Psoas muscle (tissue), 8 donors: ENCODE results near the gene LANCL1. TPM values are rescaled to one million over a fixed set of nuclear protein-coding genes. Genes with fewer than 3 reads are reported as not detected.

Source experiments
- ATAC-seq, 4 donors: fragments of 200-7000 bp; cut with Tn5 transposase; one replicate each; pipeline ENCODE4 v1.9.1; 2020; ENCODE audit warnings: moderate library complexity in 3 of 4, mild to moderate bottlenecking in 2 of 4
- DNase-seq, 2 donors: peaks; one replicate each; pipeline ENCODE4 v3.0.0-alpha.2; 2020
- H3K27ac ChIP-seq: fragments of 200-600 bp; one replicate; pipeline ENCODE4 v1.8.0; 2022
- H3K27me3 ChIP-seq, 3 donors: fragments of 200-600 bp in 1 of 3; one replicate each; pipeline versions ENCODE4 v1.6.1 to v1.8.0; 2013 to 2022; ENCODE audit warnings: low read length in 2 of 3, mild to moderate bottlenecking in 2 of 3, moderate library complexity in 1 of 3; ENCODE audit not compliant: insufficient read depth in 3 of 3
- H3K36me3 ChIP-seq, 2 donors: fragments of 200-600 bp in 1 of 2; one replicate each; pipeline versions ENCODE4 v1.6.1 to v1.8.0; 2013 to 2022; ENCODE audit warnings: low read depth in 1 of 2, mild to moderate bottlenecking in 1 of 2, moderate library complexity in 1 of 2; ENCODE audit not compliant: insufficient read depth in 1 of 2
- H3K4me1 ChIP-seq: fragments of 200-600 bp; one replicate; pipeline ENCODE4 v1.8.0; 2022
- H3K4me3 ChIP-seq: fragments of 200-600 bp; one replicate; pipeline ENCODE4 v1.8.0; 2022; ENCODE audit warnings: mild to moderate bottlenecking
- H3K9me3 ChIP-seq: fragments of 200-600 bp; one replicate; pipeline ENCODE4 v1.8.0; 2022
- WGBS, 3 donors: extraction: QIAGEN DNeasy Blood & Tissue Kit; methylation state at CpG; one replicate each; pipeline versions ENCODE4 v1.1.6 to v1.1.7; 2013; 5-methylcytosine and 5-hydroxymethylcytosine counted together
- intact Hi-C, 2 donors: fragments of 100-400 bp; cut with DNase I; formaldehyde crosslinking; loops; one replicate each; pipeline versions ENCODE4 v1.11.0 to v1.14.2; 2022
- polyA plus RNA-seq, 3 donors: library from polyadenylated mRNA; stranded (reverse); fragments of 200-250 nt; gene quantifications; one replicate each; pipeline ENCODE4 v1.2.3, GENCODE V29; 2013
- total RNA-seq, 4 donors: library from RNA; stranded (reverse); fragmentation: NEBNext Ultra II Directional in 2 of 4; extraction: Animal tissue kit (Norgen Biotek cat#: 25700) in 2 of 4; gene quantifications; one replicate each; pipeline versions ENCODE4 v1.2.1 to v1.2.4, GENCODE V29; 2021 to 2023
- TF ChIP-seq, protein P1 (sequence below): fragments of 200-600 bp; IDR thresholded peaks from one replicate; pipeline ENCODE4 v1.8.0; 2022; ENCODE audit warnings: antibody characterized with exemption
- donor health status: healthy with polysubstance abuse.
- donor health status: DM: no; HTN: no; CAD: no; lungs with moderate emphysema.
- donor health status: Bipolar disorder and iron deficiency.
- donor health status: healthy.
- donor health status: DM: yes; HTN: yes; CAD: no.
- donor health status: DM: no; HTN: no; CAD: no.
- donor health status: DM: no; HTN: no; CAD: no.
- donor health status: DM: yes; HTN: yes; CAD: no.

LANCL1 gene
- total and polyA plus RNA-seq, 7 donors, result 8.8 to 41.0 (median 36.0) TPM

DNA sequence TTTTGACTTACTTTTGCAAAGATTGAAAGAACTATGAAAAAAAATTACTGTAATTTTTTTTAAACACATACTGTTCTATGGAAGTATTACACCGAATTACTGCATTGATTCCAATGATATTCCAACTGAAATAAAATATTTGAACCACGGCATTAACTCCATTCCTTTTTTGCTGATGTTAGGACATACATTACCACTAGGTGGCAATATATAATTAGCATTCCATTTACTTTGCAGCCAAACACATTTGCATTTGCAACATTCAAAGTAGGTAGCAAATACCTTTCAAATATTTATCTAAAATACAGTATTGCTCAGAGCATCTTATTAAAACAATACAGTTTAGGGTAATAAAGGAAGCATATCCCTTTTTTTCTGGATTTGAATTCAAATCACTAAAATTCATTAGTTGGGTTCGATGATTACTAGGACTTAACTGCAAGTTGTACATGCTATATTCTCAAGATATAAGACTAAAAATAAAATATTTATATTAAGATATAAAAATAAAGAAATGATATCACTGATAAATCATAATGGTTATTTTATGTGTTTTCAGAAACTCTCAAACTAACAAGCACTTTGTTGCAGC lies 31.3 kb downstream of the LANCL1 start:
- intact Hi-C loops, result no loop called here
- TF ChIP-seq, protein P1, sequence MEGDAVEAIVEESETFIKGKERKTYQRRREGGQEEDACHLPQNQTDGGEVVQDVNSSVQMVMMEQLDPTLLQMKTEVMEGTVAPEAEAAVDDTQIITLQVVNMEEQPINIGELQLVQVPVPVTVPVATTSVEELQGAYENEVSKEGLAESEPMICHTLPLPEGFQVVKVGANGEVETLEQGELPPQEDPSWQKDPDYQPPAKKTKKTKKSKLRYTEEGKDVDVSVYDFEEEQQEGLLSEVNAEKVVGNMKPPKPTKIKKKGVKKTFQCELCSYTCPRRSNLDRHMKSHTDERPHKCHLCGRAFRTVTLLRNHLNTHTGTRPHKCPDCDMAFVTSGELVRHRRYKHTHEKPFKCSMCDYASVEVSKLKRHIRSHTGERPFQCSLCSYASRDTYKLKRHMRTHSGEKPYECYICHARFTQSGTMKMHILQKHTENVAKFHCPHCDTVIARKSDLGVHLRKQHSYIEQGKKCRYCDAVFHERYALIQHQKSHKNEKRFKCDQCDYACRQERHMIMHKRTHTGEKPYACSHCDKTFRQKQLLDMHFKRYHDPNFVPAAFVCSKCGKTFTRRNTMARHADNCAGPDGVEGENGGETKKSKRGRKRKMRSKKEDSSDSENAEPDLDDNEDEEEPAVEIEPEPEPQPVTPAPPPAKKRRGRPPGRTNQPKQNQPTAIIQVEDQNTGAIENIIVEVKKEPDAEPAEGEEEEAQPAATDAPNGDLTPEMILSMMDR, result peak; percentile 72

DNA sequence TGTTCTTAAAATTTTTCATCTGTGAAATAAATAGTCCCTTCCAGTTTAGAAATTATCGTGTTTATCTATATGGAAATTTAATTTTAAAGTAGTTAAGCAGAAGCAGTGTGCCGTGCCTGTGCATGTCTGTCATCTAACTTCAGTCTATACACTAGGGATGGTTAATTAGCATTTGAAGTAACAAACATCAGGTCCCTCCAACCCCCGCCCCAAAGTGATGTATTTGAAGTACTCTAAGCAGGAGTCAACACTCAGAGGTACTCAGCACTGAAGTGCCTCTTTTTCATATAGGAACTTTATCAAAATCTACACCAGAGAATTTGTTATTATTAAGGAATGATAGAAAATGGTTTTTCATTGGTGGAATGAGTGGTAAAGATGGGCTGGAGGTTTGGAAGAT lies 33.0 kb downstream of the LANCL1 start:
- WGBS, 3 donors, result 92 to 97% (median 94%) methylated on average over 3 of the region's 3 CpGs
- Histone ChIP-seq H3K4me3 (no peak overlapping the region), H3K27ac (no peak overlapping the region), H3K9me3 (peaks cover 8% of the 10 kb centered on the region), H3K36me3 (peaks cover 0 to 13% of the 10 kb centered on the region in 2 donors), H3K27me3 (no peaks in the 10 kb centered on the region), H3K4me1 (peaks cover 4% of the 10 kb centered on the region)
- no peak for ATAC-seq
- intact Hi-C loops, result no loop called here
- TF ChIP-seq, protein P1, result no peak
- no peak for DNase-seq

More for the DNA sequence above, 31.3 kb downstream of the LANCL1 start:
- Histone ChIP-seq H3K27me3 (no peaks in the 10 kb centered on the region), H3K9me3 (peaks cover 8% of the 10 kb centered on the region), H3K4me3 (no peak overlapping the region), H3K4me1 (peaks cover 4% of the 10 kb centered on the region), H3K27ac (no peak overlapping the region), H3K36me3 (peaks cover 0 to 5% of the 10 kb centered on the region in 2 donors)
- WGBS, 3 donors, result 49 to 57% (median 51%) methylated on average over 3 of the region's 3 CpGs
- ATAC-seq, result no peak
- DNase-seq, result no peak

DNA sequence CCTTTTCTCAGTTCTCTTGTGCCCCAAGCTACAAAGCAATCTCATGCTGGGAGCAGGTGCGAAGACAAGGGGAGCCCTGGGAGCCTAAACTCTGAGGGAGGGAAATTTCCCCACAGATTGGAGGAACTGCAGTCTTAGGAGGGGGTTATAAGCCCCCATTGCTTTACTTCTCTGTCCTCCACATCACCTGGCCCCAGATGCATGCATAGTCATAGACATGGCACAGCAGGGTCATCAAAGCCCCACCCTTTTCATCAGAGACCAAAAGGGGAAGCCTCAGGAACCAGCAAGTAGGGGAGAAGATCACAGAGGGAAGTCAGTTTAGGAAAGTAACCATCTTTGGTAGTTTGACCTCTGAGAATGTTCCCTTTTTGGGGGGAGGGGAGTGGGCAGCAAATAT lies 33.7 kb downstream of the LANCL1 start:
- intact Hi-C loops, result no loop called here
- H3K9me3 ChIP-seq, result peaks cover 3% of the 10 kb centered on the region
- DNase-seq, result no peak
- H3K36me3 ChIP-seq, result peaks cover 0 to 13% of the 10 kb centered on the region in 2 donors
- no peak overlapping the region for H3K4me3 ChIP-seq
- no peaks in the 10 kb centered on the region for H3K27me3 ChIP-seq
- 95 to 100% (median 100%) methylated on average over 1 of the region's 1 CpG for WGBS, 3 donors
- no peak overlapping the region for H3K27ac ChIP-seq
- H3K4me1 ChIP-seq, result peaks cover 4% of the 10 kb centered on the region
- TF ChIP-seq, protein P1, result no peak
- ATAC-seq, result no peak

GRCh38 chr2:210442457-210442856 lies 34.1 kb downstream of the LANCL1 start:
- Histone ChIP-seq H3K27me3 (no peaks in the 10 kb centered on the region), H3K27ac (no peak overlapping the region), H3K4me3 (no peak overlapping the region), H3K36me3 (peaks cover 0 to 17% of the 10 kb centered on the region in 2 donors), H3K9me3 (no peaks in the 10 kb centered on the region), H3K4me1 (peaks cover 4% of the 10 kb centered on the region)
- no peak for ATAC-seq
- DNase-seq, result no peak
- TF ChIP-seq, protein P1, result no peak
- 91 to 97% (median 96%) methylated on average over 2 of the region's 2 CpGs for WGBS, 3 donors
- intact Hi-C loops, result no loop called here

DNA sequence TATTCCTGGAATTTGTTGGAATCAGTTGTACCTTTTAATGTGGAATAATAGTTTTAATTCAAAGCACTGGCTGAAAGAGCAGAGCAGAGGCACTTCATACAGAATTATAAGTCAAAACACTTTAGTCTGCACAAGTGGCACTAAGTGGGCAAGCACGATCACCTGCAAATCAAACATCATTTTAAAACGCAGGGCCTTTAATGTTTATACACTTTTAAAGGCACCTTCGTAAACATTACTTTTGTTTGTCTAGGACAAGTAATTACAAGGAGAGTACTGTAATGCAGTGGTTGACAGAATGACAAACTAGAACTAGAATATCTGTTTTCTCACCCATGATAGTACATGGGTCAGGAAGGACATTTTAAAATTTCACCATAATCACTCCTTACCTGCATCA lies 36.4 kb downstream of the LANCL1 start:
- Histone ChIP-seq H3K27ac (no peak overlapping the region), H3K9me3 (no peaks in the 10 kb centered on the region), H3K27me3 (no peaks in the 10 kb centered on the region), H3K36me3 (peaks cover 3 to 40% of the 10 kb centered on the region in 2 donors), H3K4me1 (peaks cover 3% of the 10 kb centered on the region), H3K4me3 (no peak overlapping the region)
- intact Hi-C loops, result no loop called here
- DNase-seq (no peak), ATAC-seq (no peak)
- WGBS, 3 donors, result 94 to 99% (median 95%) methylated on average over 3 of the region's 3 CpGs
- TF ChIP-seq, protein P1, result no peak
